ENCODE measurements around the gene ZBTB48.

GRCh38 chr1:6585841-6586240, 6.0 kb downstream of the ZBTB48 start:
- TF ChIP-seq, protein P1, sequence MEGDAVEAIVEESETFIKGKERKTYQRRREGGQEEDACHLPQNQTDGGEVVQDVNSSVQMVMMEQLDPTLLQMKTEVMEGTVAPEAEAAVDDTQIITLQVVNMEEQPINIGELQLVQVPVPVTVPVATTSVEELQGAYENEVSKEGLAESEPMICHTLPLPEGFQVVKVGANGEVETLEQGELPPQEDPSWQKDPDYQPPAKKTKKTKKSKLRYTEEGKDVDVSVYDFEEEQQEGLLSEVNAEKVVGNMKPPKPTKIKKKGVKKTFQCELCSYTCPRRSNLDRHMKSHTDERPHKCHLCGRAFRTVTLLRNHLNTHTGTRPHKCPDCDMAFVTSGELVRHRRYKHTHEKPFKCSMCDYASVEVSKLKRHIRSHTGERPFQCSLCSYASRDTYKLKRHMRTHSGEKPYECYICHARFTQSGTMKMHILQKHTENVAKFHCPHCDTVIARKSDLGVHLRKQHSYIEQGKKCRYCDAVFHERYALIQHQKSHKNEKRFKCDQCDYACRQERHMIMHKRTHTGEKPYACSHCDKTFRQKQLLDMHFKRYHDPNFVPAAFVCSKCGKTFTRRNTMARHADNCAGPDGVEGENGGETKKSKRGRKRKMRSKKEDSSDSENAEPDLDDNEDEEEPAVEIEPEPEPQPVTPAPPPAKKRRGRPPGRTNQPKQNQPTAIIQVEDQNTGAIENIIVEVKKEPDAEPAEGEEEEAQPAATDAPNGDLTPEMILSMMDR (IDR thresholded peaks at IDR 0.05): no peak
- TF ChIP-seq POLR2AphosphoS5 (IDR thresholded peaks at IDR 0.05): no peak

All from gastroesophageal sphincter (tissue), 3 donors.